ENCODE results near the gene OTX2. TPM values are rescaled to one million over a fixed set of nuclear protein-coding genes. Genes with fewer than 3 reads are reported as not detected.

Gene OTX2
- total and polyA plus RNA-seq, 2 of the 4 experiments (the other 2 are of a cell fraction): not detected

DNA sequence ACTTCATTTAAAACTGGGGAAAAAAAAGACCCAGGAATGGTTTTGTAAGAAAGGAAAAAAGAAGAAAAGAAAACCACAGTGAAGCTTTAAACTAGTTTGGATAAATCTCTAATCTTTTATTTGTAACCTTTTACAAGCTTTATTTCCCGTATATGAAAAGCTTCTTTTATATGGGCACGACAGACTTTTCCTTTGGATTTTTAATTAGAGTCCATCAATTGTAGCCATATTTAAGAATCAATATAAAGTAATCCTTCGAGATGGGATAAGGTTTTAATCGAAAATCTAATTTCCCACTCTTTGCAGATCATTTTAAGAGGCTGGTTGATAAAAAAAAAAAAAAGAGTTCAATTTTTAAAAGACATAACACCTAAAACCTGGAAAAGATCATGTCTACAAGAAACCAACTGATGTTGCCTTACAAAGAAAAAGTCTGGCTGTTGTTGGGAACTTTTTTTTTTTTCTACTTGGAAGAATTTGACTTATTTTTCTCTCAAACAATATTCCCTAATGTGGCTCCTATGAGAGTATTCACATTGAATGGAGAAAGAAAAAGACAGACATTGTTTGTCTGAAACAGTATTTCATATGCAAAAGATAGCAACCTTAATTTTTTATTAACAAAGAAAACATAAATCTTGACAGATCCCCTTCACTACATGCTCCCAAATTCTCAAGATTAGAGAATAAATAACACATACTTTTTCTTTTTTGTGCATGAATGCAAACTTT, 4.9 kb upstream of the OTX2 start:
- H3K9ac ChIP-seq (ENCODE audit: low read depth, low read length): no peak overlapping the region
- no peak for DNase-seq
- no peaks in the 10 kb centered on the region for H3K9me1 ChIP-seq (ENCODE audit: insufficient read depth, low read length)
- H4K91ac ChIP-seq (ENCODE audit: insufficient read depth, low read depth, low read length): no peak overlapping the region
- intact Hi-C loops (cut with micrococcal nuclease) (no loop called here), dilution Hi-C loops (cut with HindIII; ENCODE audit: low sequenced_read_pairs, unreplicated experiment) (no loop called here), in situ Hi-C loops (cut with MboI; ENCODE audit: low sequenced_read_pairs) (no loop called here)
- H2BK20ac ChIP-seq (ENCODE audit: low read depth, low read length): no peak overlapping the region
- H3K9me3 ChIP-seq (ENCODE audit: control insufficient read depth, insufficient read depth, low read length): peaks cover 6% of the 10 kb centered on the region; the same call in 1 of the 2 replicates
- no peak overlapping the region for H3K4ac ChIP-seq (ENCODE audit: low read depth, low read length)
- H3K4me3 ChIP-seq (ENCODE audit: insufficient read depth, low read depth, low read length): no peak overlapping the region
- TF ChIP-seq RCOR1 (IDR thresholded peaks at IDR 0.05; ENCODE audit: insufficient replicate concordance, low read length) (no peak), ELK1 (IDR thresholded peaks at IDR 0.05; ENCODE audit: borderline replicate concordance, low read depth, low read length) (no peak), MAZ (IDR thresholded peaks at IDR 0.05; ENCODE audit: borderline replicate concordance, low read depth, low read length) (no peak), SMC3 (IDR thresholded peaks at IDR 0.05; ENCODE audit: low read depth, low read length) (no peak), RFX5 (IDR thresholded peaks at IDR 0.05; ENCODE audit: low read depth, low read length) (no peak), MAFK (IDR thresholded peaks at IDR 0.05; ENCODE audit: low read depth, low read length) (no peak), USF2 (IDR thresholded peaks at IDR 0.05; ENCODE audit: low read depth, low read length) (no peak), FOS (IDR thresholded peaks at IDR 0.05; ENCODE audit: low read depth, low read length) (no peak), POLR2A (IDR thresholded peaks at IDR 0.05; ENCODE audit: low read depth, low read length) (no peak), CEBPB (IDR thresholded peaks at IDR 0.05; ENCODE audit: low read depth, low read length) (no peak), NFE2L2 (IDR thresholded peaks at IDR 0.05; ENCODE audit: low read depth, low read length) (no peak), BHLHE40 (IDR thresholded peaks at IDR 0.05; ENCODE audit: low read depth, low read length) (no peak), RAD21 (IDR thresholded peaks at IDR 0.05; ENCODE audit: low read length) (no peak), CHD1 (IDR thresholded peaks at IDR 0.05; ENCODE audit: low read depth, low read length) (no peak), MXI1 (IDR thresholded peaks at IDR 0.05; ENCODE audit: borderline replicate concordance, low read depth, low read length) (no peak), CTCF (conservative IDR thresholded peaks at IDR 0.05; ENCODE audit: low read depth, low read length) (no peak)
- H2AK9ac ChIP-seq (replicated peaks; ENCODE audit: low read depth, low read length, poor library complexity): no peak overlapping the region
- no TSS peak for BruUV-seq (replicated peaks)
- WGBS, 2 experiments (ENCODE audit: extremely low coverage in 2 of 2, insufficient read length in 1 of 2): no CpG with 5 or more reads among the region's 4 CpGs
- ATAC-seq (ENCODE audit: low read depth): no peak
- H3K27ac ChIP-seq (ENCODE audit: insufficient read depth, low read length): no peak overlapping the region
- H3K14ac ChIP-seq (replicated peaks; ENCODE audit: low read depth, low read length): no peak overlapping the region
- ChIA-PET POLR2A (ENCODE audit: unreplicated experiment) (no interaction called here), CTCF (interaction anchor here (0.8 kb wide), 1 partner anchor 26 kb away, joined by 3 read pairs; no protein-coding TSS in a partner anchor)
- no peak overlapping the region for H3K23ac ChIP-seq (ENCODE audit: low read depth, low read length)
- H3K18ac ChIP-seq (ENCODE audit: low read depth, low read length): no peak overlapping the region
- H2BK5ac ChIP-seq (ENCODE audit: low read depth, low read length, poor library complexity, severe bottlenecking): no peak overlapping the region
- H3K27me3 ChIP-seq (ENCODE audit: control insufficient read depth, insufficient read depth, low read length): peaks cover 65% of the 10 kb centered on the region
- H3K79me1 ChIP-seq (ENCODE audit: low read depth in 1 of 2, low read length in 2 of 2): no peaks in the 10 kb centered on the region
- H2BK15ac ChIP-seq (ENCODE audit: low read depth, low read length): no peak overlapping the region
- no peaks in the 10 kb centered on the region for H4K20me1 ChIP-seq (ENCODE audit: insufficient read depth, low read length)
- H3K4me1 ChIP-seq (ENCODE audit: control insufficient read depth, insufficient read depth, low read length): no peaks in the 10 kb centered on the region
- no peaks in the 10 kb centered on the region for H3K36me3 ChIP-seq (ENCODE audit: control insufficient read depth, insufficient read depth, low read length)
- H4K8ac ChIP-seq (ENCODE audit: low read depth in 2 of 2, low read length in 2 of 2): no peak overlapping the region
- H2AFZ ChIP-seq (replicated peaks; ENCODE audit: low read length, poor library complexity): no peak overlapping the region
- no peak overlapping the region for H3K56ac ChIP-seq (ENCODE audit: extremely low read depth, insufficient read depth, low read length)
- H4K5ac ChIP-seq (ENCODE audit: low read depth, low read length): no peak overlapping the region
- H2AK5ac ChIP-seq (ENCODE audit: low read depth, low read length): no peak overlapping the region
- no peak overlapping the region for H2BK120ac ChIP-seq (ENCODE audit: low read depth, low read length)
- H3K4me2 ChIP-seq (ENCODE audit: low read depth, low read length): no peak overlapping the region

Data from IMR-90 (cell line).